HCT116 (cell line): ENCODE measurements around the gene LHX2. TPM values are rescaled to one million over a fixed set of nuclear protein-coding genes. Genes with fewer than 3 reads are reported as not detected.

Experiments used
- ATAC-seq: fragments of 200-7000 bp; cut with Tn5 transposase; 2 replicates; pipeline ENCODE4 v1.9.1; 2020; ENCODE audit warnings: mild to moderate bottlenecking, moderate library complexity
- BruUV-seq: library from RNA; stranded (reverse); fragments of 400-500 nt; replicated peaks from 2 replicates; lab custom pipeline; 2021; lab: Mats Ljungman, UMichigan
- CTCF ChIA-PET: fragments of 300-600 bp; sonication (Branson Sonifier 250); formaldehyde crosslinking; loops from one replicate; lab custom pipeline; 2021; ENCODE audit warnings: antibody characterized with exemption; lab: Charles Lee
- POLR2A ChIA-PET: fragments of 300-600, 350-600 bp; sonication (Branson Sonifier 250); formaldehyde crosslinking; loops from one replicate; lab custom pipeline; 2021; ENCODE audit warnings: antibody characterized with exemption; lab: Charles Lee
- RAD21 ChIA-PET, 2 experiments: fragments of 300-600 bp; sonication (Branson Sonifier 250); formaldehyde crosslinking; loops; one replicate each; lab custom pipeline; 2023; ENCODE audit warnings: low total read pairs in 2 of 2; ENCODE audit not compliant: uncharacterized antibody in 2 of 2, unreplicated experiment in 2 of 2, low non-redundant PET in 1 of 2; lab: Charles Lee
- DNase-seq: peaks from one replicate; pipeline ENCODE4 v3.0.0-alpha.2; 2010; ENCODE audit warnings: low read depth, low spot score
- H2AFZ ChIP-seq: fragments of 200-600 bp; shearing (Covaris generic), sonication (generic); 2 replicates; pipeline ENCODE4 v1.6.1; 2017; ENCODE audit warnings: low read depth, mixed run types, mixed read lengths, antibody characterized with exemption, low read length; ENCODE audit not compliant: poor library complexity, severe bottlenecking
- H3K27ac ChIP-seq: 2 replicates; pipeline ENCODE4 v1.5.1; 2012; ENCODE audit warnings: low read depth, low read length
- H3K27me3 ChIP-seq: fragments of 200-600 bp; sonication (generic); 2 replicates; pipeline ENCODE4 v1.6.1; 2016; ENCODE audit warnings: mixed run types, low read length, mixed read lengths; ENCODE audit not compliant: insufficient read depth
- H3K36me3 ChIP-seq, 2 experiments: fragments of 200-500 bp in 1 of 2; fragments of 200-600 bp in 1 of 2; sonication (Bioruptor generic) in 1 of 2; sonication (generic) in 1 of 2; 2 replicates each; pipeline versions ENCODE4 v1.5.1 to v1.6.1; 2014 to 2016; ENCODE audit warnings: low read length in 2 of 2, inconsistent platforms in 1 of 2, mixed read lengths in 1 of 2, mixed run types in 1 of 2; ENCODE audit not compliant: insufficient read depth in 2 of 2, control insufficient read depth in 1 of 2
- H3K4me1 ChIP-seq, 2 experiments: fragments of 200-600 bp in 1 of 2; sonication (generic) in 1 of 2; 2 replicates each; pipeline versions ENCODE4 v1.5.1 to v1.6.1; 2012 to 2017; ENCODE audit warnings: low read length in 2 of 2, inconsistent platforms in 1 of 2, mild to moderate bottlenecking in 1 of 2, mixed read lengths in 1 of 2, mixed run types in 1 of 2, moderate library complexity in 1 of 2; ENCODE audit not compliant: insufficient read depth in 2 of 2, control insufficient read depth in 1 of 2
- H3K4me2 ChIP-seq: fragments of 200-600 bp; sonication (generic); 2 replicates; pipeline ENCODE4 v1.6.1; 2017; ENCODE audit warnings: mixed run types, low read length, mixed read lengths
- H3K4me3 ChIP-seq, 2 experiments: fragments of 200-600 bp in 1 of 2; sonication (generic) in 1 of 2; replicated peaks in 1 of 2; 2 replicates each; pipeline ENCODE4 v1.5.1; 2011 to 2016; ENCODE audit warnings: low read length in 2 of 2, control low read depth in 1 of 2, low read depth in 1 of 2, mild to moderate bottlenecking in 1 of 2, mixed read lengths in 1 of 2, mixed run types in 1 of 2
- H3K79me2 ChIP-seq: fragments of 200-600 bp; sonication (generic); 2 replicates; pipeline ENCODE4 v1.6.1; 2017; ENCODE audit warnings: mild to moderate bottlenecking, mixed run types, low read length, moderate library complexity, mixed read lengths; ENCODE audit not compliant: insufficient read depth
- H3K9ac ChIP-seq: fragments of 200-600 bp; sonication (generic); 2 replicates; pipeline ENCODE4 v1.6.1; 2016; ENCODE audit warnings: low read length, mixed read lengths
- H3K9me2 ChIP-seq: fragments of 200-600 bp; sonication (generic), shearing (Covaris generic); 2 replicates; pipeline ENCODE4 v1.6.1; 2017; ENCODE audit warnings: mixed run types, mild to moderate bottlenecking, moderate library complexity; ENCODE audit not compliant: insufficient read depth
- H3K9me3 ChIP-seq, 2 experiments: fragments of 200-500 bp in 1 of 2; fragments of 200-600 bp in 1 of 2; sonication (Bioruptor generic) in 1 of 2; sonication (generic) in 1 of 2; 2 replicates each; pipeline ENCODE4 v1.6.1; 2014 to 2017; ENCODE audit warnings: low read length in 2 of 2, mixed read lengths in 2 of 2, inconsistent platforms in 1 of 2, low read depth in 1 of 2, mild to moderate bottlenecking in 1 of 2, mixed run types in 1 of 2, moderate library complexity in 1 of 2; ENCODE audit not compliant: control insufficient read depth in 1 of 2, insufficient read depth in 1 of 2
- H4K20me1 ChIP-seq: fragments of 200-600 bp; sonication (generic), shearing (Covaris generic); 2 replicates; pipeline ENCODE4 v1.6.1; 2017; ENCODE audit warnings: mixed run types, mild to moderate bottlenecking, moderate library complexity; ENCODE audit not compliant: insufficient read depth
- EGR1 ChIP-seq: IDR thresholded peaks from 2 replicates; pipeline ENCODE4 v1.6.1; 2012; ENCODE audit warnings: low read depth
- FOSL1 ChIP-seq: IDR thresholded peaks from 2 replicates; pipeline ENCODE4 v1.6.1; 2012; ENCODE audit warnings: low read depth
- JUND ChIP-seq: IDR thresholded peaks from 2 replicates; pipeline ENCODE4 v1.6.1; 2012
- MAX ChIP-seq: IDR thresholded peaks from 2 replicates; pipeline ENCODE4 v1.6.1; 2012
- POLR2A ChIP-seq: IDR thresholded peaks from 2 replicates; pipeline ENCODE4 v1.7.0; 2011; ENCODE audit warnings: borderline replicate concordance; ENCODE audit not compliant: insufficient read depth, insufficient read length; ENCODE audit errors: extremely low read depth
- RAD21 ChIP-seq: IDR thresholded peaks from 2 replicates; pipeline ENCODE4 v1.6.1; 2012; ENCODE audit warnings: low read depth, mild to moderate bottlenecking
- SIN3A ChIP-seq: IDR thresholded peaks from 2 replicates; pipeline ENCODE4 v1.6.1; 2012; ENCODE audit warnings: low read depth
- SP1 ChIP-seq: IDR thresholded peaks from 2 replicates; pipeline ENCODE4 v1.6.1; 2012; ENCODE audit warnings: low read depth
- TCF7L2 ChIP-seq: IDR thresholded peaks from 2 replicates; pipeline ENCODE4 v1.7.0; 2011; ENCODE audit warnings: borderline replicate concordance, inconsistent platforms; ENCODE audit not compliant: insufficient read depth, insufficient read length; ENCODE audit errors: extremely low read depth
- YY1 ChIP-seq: IDR thresholded peaks from 2 replicates; pipeline ENCODE4 v1.6.1; 2011; ENCODE audit warnings: low read length, low read depth, moderate library complexity, mild to moderate bottlenecking; ENCODE audit not compliant: insufficient replicate concordance; ENCODE audit errors: extremely low read depth
- ZBTB33 ChIP-seq: IDR thresholded peaks from 2 replicates; pipeline ENCODE4 v1.6.1; 2011; ENCODE audit warnings: mild to moderate bottlenecking, low read length, moderate library complexity; ENCODE audit not compliant: insufficient replicate concordance; ENCODE audit errors: extremely low read depth
- ZNF274 ChIP-seq: fragments of 200-500 bp; sonication (Bioruptor generic); IDR thresholded peaks from 2 replicates; pipeline ENCODE4 v1.6.1; 2014; ENCODE audit warnings: mild to moderate bottlenecking, low read depth, low read length, inconsistent platforms
- intact Hi-C: fragments of 100-400 bp; cut with micrococcal nuclease; formaldehyde crosslinking; loops from 2 replicates; pipeline ENCODE4 v1.10.0; 2022
- total RNA-seq: library from RNA; stranded (reverse); gene quantifications from one replicate; pipeline ENCODE4 v1.2.1, GENCODE V29; 2021; ENCODE audit not compliant: unreplicated experiment
- TF ChIP-seq, protein P1 (sequence below): IDR thresholded peaks from 2 replicates; pipeline ENCODE4 v1.6.1; 2012

Gene LHX2
- total RNA-seq, 1 experiment from 2014 or later, result 10.2 TPM

- Histone ChIP-seq H3K9ac (no peak overlapping the region), H3K9me2 (no peaks in the 10 kb centered on the region), H3K9me3 (no peaks in the 10 kb centered on the region), H3K36me3 (0 out of 4 replicates have a peak, but pooled peaks cover 0 to 2% of the 10 kb centered on the region in 2 experiments), H3K4me3 (no peak overlapping the region), H3K4me2 (no peak overlapping the region), H3K27me3 (no peaks in the 10 kb centered on the region), H2AFZ (no peak overlapping the region), H3K27ac (no peak overlapping the region)
- intact Hi-C loops, result no loop called here
- CTCF ChIA-PET, result no interaction called here
- TF ChIP-seq RAD21 (no peak), YY1 (no peak), JUND (no peak)
- TF ChIP-seq, all 23 proteins: peak for 0
- no peak for DNase-seq
- BruUV-seq, result no TSS peak
- no peaks in the 10 kb centered on the region for H4K20me1 ChIP-seq
- ChIA-PET RAD21 (no interaction called here), POLR2A (no interaction called here)
- peaks cover 0 to 5% of the 10 kb centered on the region in 2 experiments; a peak in 2 of 4 replicates for H3K4me1 ChIP-seq
- no peaks in the 10 kb centered on the region for H3K79me2 ChIP-seq
- ATAC-seq, result no peak
Observed at GRCh38 chr9:124035001-124035650, 23.6 kb downstream of the LHX2 start.

GRCh38 chr9:124036578-124036977 is 25.0 kb downstream of the LHX2 start:
- Histone ChIP-seq H3K9me2 (no peaks in the 10 kb centered on the region), H4K20me1 (no peaks in the 10 kb centered on the region), H3K4me2 (no peak overlapping the region), H3K27ac (no peak overlapping the region), H3K9ac (no peak overlapping the region), H3K79me2 (no peaks in the 10 kb centered on the region), H3K36me3 (0 out of 4 replicates have a peak, but pooled peaks cover 0 to 2% of the 10 kb centered on the region in 2 experiments), H3K4me3 (no peak overlapping the region), H2AFZ (no peak overlapping the region), H3K4me1 (peaks cover 3 to 16% of the 10 kb centered on the region in 2 experiments; a peak in 2 of 4 replicates), H3K9me3 (no peaks in the 10 kb centered on the region), H3K27me3 (no peaks in the 10 kb centered on the region)
- DNase-seq, result no peak
- ChIA-PET POLR2A (no interaction called here), CTCF (no interaction called here), RAD21 (no interaction called here)
- intact Hi-C loops, result no loop called here
- BruUV-seq, result no TSS peak
- no peak for TF ChIP-seq SP1
- TF ChIP-seq, protein P1, sequence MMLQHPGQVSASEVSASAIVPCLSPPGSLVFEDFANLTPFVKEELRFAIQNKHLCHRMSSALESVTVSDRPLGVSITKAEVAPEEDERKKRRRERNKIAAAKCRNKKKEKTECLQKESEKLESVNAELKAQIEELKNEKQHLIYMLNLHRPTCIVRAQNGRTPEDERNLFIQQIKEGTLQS, result no peak
- TF ChIP-seq ZBTB33, result no peak
- TF ChIP-seq FOSL1, result no peak
- TF ChIP-seq TCF7L2, result no peak
- no peak for TF ChIP-seq RAD21
- TF ChIP-seq MAX, result no peak
- TF ChIP-seq YY1, result no peak
- no peak for TF ChIP-seq ZNF274
- no peak for TF ChIP-seq POLR2A
- TF ChIP-seq SIN3A, result no peak
- TF ChIP-seq EGR1, result no peak
- ATAC-seq, result no peak
